T-helper 17 cell (primary cell): Measurements from ENCODE around the gene CYLD. TPM values are rescaled to one million over a fixed set of nuclear protein-coding genes. Genes with fewer than 3 reads are reported as not detected.

ENCODE experiments used
- ATAC-seq: fragments of 150-1000 bp; cut with Tn5 transposase; 2 replicates; pipeline ENCODE4 v1.10.0; 2021; ENCODE audit warnings: mild to moderate bottlenecking, moderate library complexity
- DNase-seq, 3 donors: peaks; one replicate each; pipeline versions ENCODE4 v3.0.0 to v3.0.0-alpha.2; 2020 to 2021
- H3K9me3 ChIP-seq: one replicate; pipeline ENCODE4 v1.7.0; 2013; ENCODE audit warnings: low read length, mild to moderate bottlenecking; ENCODE audit not compliant: control insufficient read depth, poor library complexity, severe bottlenecking
- H3K27ac Mint-ChIP-seq: one replicate; pipeline ENCODE4 v1.8.0; 2022; ENCODE audit warnings: mild to moderate bottlenecking, moderate library complexity, mixed read lengths
- H3K27me3 Mint-ChIP-seq: one replicate; pipeline ENCODE4 v1.8.0; 2022; ENCODE audit warnings: mixed read lengths
- H3K36me3 Mint-ChIP-seq: one replicate; pipeline ENCODE4 v1.8.0; 2022; ENCODE audit warnings: low read depth, mixed read lengths
- H3K4me1 Mint-ChIP-seq: one replicate; pipeline ENCODE4 v1.8.0; 2022; ENCODE audit warnings: mild to moderate bottlenecking, mixed read lengths
- H3K4me3 Mint-ChIP-seq: one replicate; pipeline ENCODE4 v1.8.0; 2022; ENCODE audit warnings: mild to moderate bottlenecking, moderate library complexity, mixed read lengths
- total RNA-seq, 4 donors: library from RNA in 2 of 4; stranded (reverse) in 2 of 4; gene quantifications; one replicate each; pipeline ENCODE4 v1.2.3 and lab custom pipeline; 2022 to 2026

The CYLD gene
- total RNA-seq, 2 donors from 2014 or later, result 411 to 412 TPM

- Mint-ChIP-seq H3K4me3 (no peak overlapping the region), H3K36me3 (no peaks in the 10 kb centered on the region), H3K27me3 (peaks cover 7% of the 10 kb centered on the region), H3K4me1 (no peaks in the 10 kb centered on the region), H3K27ac (no peak overlapping the region)
- DNase-seq, result no peak
- no peak for ATAC-seq
- H3K9me3 ChIP-seq, result no peaks in the 10 kb centered on the region
Observed at GRCh38 chr16:50812046-50812445, 70.2 kb downstream of the CYLD start.

GRCh38 chr16:50812876-50813466, 71.1 kb downstream of the CYLD start:
- no peak overlapping the region for H3K27ac Mint-ChIP-seq
- no peak for ATAC-seq
- H3K4me3 Mint-ChIP-seq, result no peak overlapping the region
- H3K9me3 ChIP-seq, result no peaks in the 10 kb centered on the region
- no peak for DNase-seq
- no peaks in the 10 kb centered on the region for H3K4me1 Mint-ChIP-seq
- H3K36me3 Mint-ChIP-seq, result no peaks in the 10 kb centered on the region
- peaks cover 7% of the 10 kb centered on the region for H3K27me3 Mint-ChIP-seq

GRCh38 chr16:50814052-50814451, 72.2 kb downstream of the CYLD start:
- Mint-ChIP-seq H3K4me1 (no peaks in the 10 kb centered on the region), H3K4me3 (no peak overlapping the region), H3K27ac (no peak overlapping the region), H3K36me3 (no peaks in the 10 kb centered on the region), H3K27me3 (peaks cover 7% of the 10 kb centered on the region)
- DNase-seq (no peak), ATAC-seq (no peak)
- H3K9me3 ChIP-seq, result no peaks in the 10 kb centered on the region

GRCh38 chr16:50814541-50814940, 72.7 kb downstream of the CYLD start:
- ATAC-seq (no peak), DNase-seq (no peak)
- no peaks in the 10 kb centered on the region for H3K4me1 Mint-ChIP-seq
- no peak overlapping the region for H3K27ac Mint-ChIP-seq
- peaks cover 7% of the 10 kb centered on the region for H3K27me3 Mint-ChIP-seq
- H3K9me3 ChIP-seq, result no peaks in the 10 kb centered on the region
- no peaks in the 10 kb centered on the region for H3K36me3 Mint-ChIP-seq
- H3K4me3 Mint-ChIP-seq, result no peak overlapping the region

- peaks cover 7% of the 10 kb centered on the region for H3K27me3 Mint-ChIP-seq
- H3K4me3 Mint-ChIP-seq, result no peak overlapping the region
- DNase-seq, result no peak
- H3K4me1 Mint-ChIP-seq, result no peaks in the 10 kb centered on the region
- no peaks in the 10 kb centered on the region for H3K36me3 Mint-ChIP-seq
- H3K27ac Mint-ChIP-seq, result no peak overlapping the region
- H3K9me3 ChIP-seq, result no peaks in the 10 kb centered on the region
- ATAC-seq, result no peak
Observed at GRCh38 chr16:50815382-50815781, 73.5 kb downstream of the CYLD start.

GRCh38 chr16:50816901-50817555, 75.1 kb downstream of the CYLD start:
- H3K4me1 Mint-ChIP-seq, result no peaks in the 10 kb centered on the region
- no peak for DNase-seq

GRCh38 chr16:50818380-50818779, 76.5 kb downstream of the CYLD start:
- DNase-seq (no peak), ATAC-seq (no peak)
- H3K9me3 ChIP-seq, result no peaks in the 10 kb centered on the region
- Mint-ChIP-seq H3K4me1 (no peaks in the 10 kb centered on the region), H3K27ac (no peak overlapping the region), H3K36me3 (peaks cover 2% of the 10 kb centered on the region), H3K4me3 (no peak overlapping the region), H3K27me3 (peaks cover 13% of the 10 kb centered on the region)

More at GRCh38 chr16:50816901-50817555, 75.1 kb downstream of the CYLD start:
- Mint-ChIP-seq H3K27me3 (peaks cover 7% of the 10 kb centered on the region), H3K27ac (no peak overlapping the region), H3K36me3 (no peaks in the 10 kb centered on the region), H3K4me3 (no peak overlapping the region)
- no peaks in the 10 kb centered on the region for H3K9me3 ChIP-seq
- no peak for ATAC-seq

- Mint-ChIP-seq H3K27me3 (peaks cover 23% of the 10 kb centered on the region), H3K4me3 (no peak overlapping the region), H3K36me3 (peaks cover 2% of the 10 kb centered on the region), H3K27ac (no peak overlapping the region), H3K4me1 (no peaks in the 10 kb centered on the region)
- ATAC-seq, result no peak
- DNase-seq, result no peak
- no peaks in the 10 kb centered on the region for H3K9me3 ChIP-seq
Observed at GRCh38 chr16:50819706-50820105, 77.8 kb downstream of the CYLD start.

GRCh38 chr16:50820225-50820624, 78.3 kb downstream of the CYLD start:
- Mint-ChIP-seq H3K4me1 (no peaks in the 10 kb centered on the region), H3K27ac (no peak overlapping the region), H3K36me3 (peaks cover 2% of the 10 kb centered on the region), H3K4me3 (no peak overlapping the region), H3K27me3 (peaks cover 28% of the 10 kb centered on the region)
- no peak for DNase-seq
- H3K9me3 ChIP-seq, result no peaks in the 10 kb centered on the region
- ATAC-seq, result no peak

GRCh38 chr16:50821586-50821985, 79.7 kb downstream of the CYLD start:
- Mint-ChIP-seq H3K36me3 (peaks cover 2% of the 10 kb centered on the region), H3K4me1 (no peaks in the 10 kb centered on the region), H3K27ac (no peak overlapping the region), H3K4me3 (no peak overlapping the region), H3K27me3 (peaks cover 22% of the 10 kb centered on the region)
- H3K9me3 ChIP-seq, result no peaks in the 10 kb centered on the region
- DNase-seq (no peak), ATAC-seq (no peak)

GRCh38 chr16:50822671-50823070, 80.8 kb downstream of the CYLD start:
- Mint-ChIP-seq H3K36me3 (peaks cover 2% of the 10 kb centered on the region), H3K27me3 (peaks cover 22% of the 10 kb centered on the region), H3K4me3 (no peak overlapping the region), H3K27ac (no peak overlapping the region), H3K4me1 (no peaks in the 10 kb centered on the region)
- ATAC-seq (no peak), DNase-seq (no peak)
- no peaks in the 10 kb centered on the region for H3K9me3 ChIP-seq

GRCh38 chr16:50826797-50827316, 85.0 kb downstream of the CYLD start:
- Mint-ChIP-seq H3K4me3 (no peak overlapping the region), H3K36me3 (peaks cover 2% of the 10 kb centered on the region), H3K27ac (no peak overlapping the region), H3K27me3 (peaks cover 26% of the 10 kb centered on the region), H3K4me1 (no peaks in the 10 kb centered on the region)
- ATAC-seq, result no peak
- no peak for DNase-seq
- H3K9me3 ChIP-seq, result no peaks in the 10 kb centered on the region

- no peaks in the 10 kb centered on the region for H3K36me3 Mint-ChIP-seq
- peak overlapping the region; percentile 37 for H3K4me3 Mint-ChIP-seq
- H3K27ac Mint-ChIP-seq, result no peak overlapping the region
Observed at GRCh38 chr16:50828164-50828702, 86.3 kb downstream of the CYLD start.

GRCh38 chr16:50830698-50831097, 88.8 kb downstream of the CYLD start:
- ATAC-seq (no peak), DNase-seq (no peak)
- Mint-ChIP-seq H3K4me3 (no peak overlapping the region), H3K4me1 (no peaks in the 10 kb centered on the region), H3K27ac (no peak overlapping the region), H3K36me3 (no peaks in the 10 kb centered on the region), H3K27me3 (peaks cover 24% of the 10 kb centered on the region)
- H3K9me3 ChIP-seq, result no peaks in the 10 kb centered on the region

More at GRCh38 chr16:50828164-50828702, 86.3 kb downstream of the CYLD start:
- DNase-seq (no peak), ATAC-seq (no peak)
- H3K4me1 Mint-ChIP-seq, result no peaks in the 10 kb centered on the region
- H3K9me3 ChIP-seq, result no peaks in the 10 kb centered on the region
- H3K27me3 Mint-ChIP-seq, result peaks cover 21% of the 10 kb centered on the region
